Adipocyte (in vitro differentiated cells): ENCODE results near the gene FAM50A.

Source experiments
- DNase-seq: peaks from one replicate; pipeline ENCODE4 v3.0.0-alpha.2; 2015; ENCODE audit warnings: low read depth
- H3K27me3 ChIP-seq: replicated peaks from 2 replicates; pipeline ENCODE4 v1.7.0; 2013; ENCODE audit warnings: mild to moderate bottlenecking, low read length, moderate library complexity; ENCODE audit not compliant: control insufficient read depth, insufficient read depth
- H3K36me3 ChIP-seq: 2 replicates; pipeline ENCODE4 v1.7.0; 2013; ENCODE audit warnings: low read length, mild to moderate bottlenecking, moderate library complexity; ENCODE audit not compliant: control insufficient read depth, insufficient read depth, severe bottlenecking
- H3K4me1 ChIP-seq: 2 replicates; pipeline ENCODE4 v1.7.0; 2013; ENCODE audit warnings: mild to moderate bottlenecking, low read length, moderate library complexity; ENCODE audit not compliant: control insufficient read depth, insufficient read depth
- H3K4me3 ChIP-seq: 2 replicates; pipeline ENCODE4 v1.7.0; 2013; ENCODE audit warnings: mild to moderate bottlenecking, low read length, moderate library complexity
- H3K9ac ChIP-seq: 2 replicates; pipeline ENCODE4 v1.7.0; 2013; ENCODE audit warnings: mild to moderate bottlenecking, low read length, moderate library complexity
- H3K9me3 ChIP-seq: 2 replicates; pipeline ENCODE4 v1.7.0; 2013; ENCODE audit warnings: mild to moderate bottlenecking, low read length, moderate library complexity; ENCODE audit not compliant: control insufficient read depth

The FAM50A gene

GRCh38 chrX:154470434-154470833, 26.5 kb downstream of the FAM50A start:
- no peak overlapping the region for H3K9ac ChIP-seq
- peaks cover 53% of the 10 kb centered on the region for H3K36me3 ChIP-seq
- H3K4me1 ChIP-seq = no peaks in the 10 kb centered on the region
- peaks cover 4% of the 10 kb centered on the region for H3K27me3 ChIP-seq
- DNase-seq = no peak
- no peaks in the 10 kb centered on the region for H3K9me3 ChIP-seq
- H3K4me3 ChIP-seq = no peak overlapping the region

- Histone ChIP-seq H3K9ac (no peak overlapping the region), H3K4me3 (no peak overlapping the region), H3K36me3 (peaks cover 48% of the 10 kb centered on the region), H3K4me1 (no peaks in the 10 kb centered on the region), H3K9me3 (no peaks in the 10 kb centered on the region), H3K27me3 (peaks cover 4% of the 10 kb centered on the region)
- no peak for DNase-seq
Observed at GRCh38 chrX:154470914-154471568, 27.1 kb downstream of the FAM50A start.

GRCh38 chrX:154471839-154472684, 28.1 kb downstream of the FAM50A start:
- Histone ChIP-seq H3K4me3 (no peak overlapping the region), H3K36me3 (peaks cover 39% of the 10 kb centered on the region), H3K4me1 (no peaks in the 10 kb centered on the region), H3K27me3 (peaks cover 4% of the 10 kb centered on the region), H3K9ac (no peak overlapping the region), H3K9me3 (no peaks in the 10 kb centered on the region)
- no peak for DNase-seq

GRCh38 chrX:154472685-154473632, 29.0 kb downstream of the FAM50A start:
- Histone ChIP-seq H3K4me3 (no peak overlapping the region), H3K9me3 (no peaks in the 10 kb centered on the region), H3K9ac (no peak overlapping the region), H3K4me1 (peaks cover 3% of the 10 kb centered on the region), H3K36me3 (peaks cover 39% of the 10 kb centered on the region), H3K27me3 (peaks cover 4% of the 10 kb centered on the region)
- DNase-seq = no peak

- no peak for DNase-seq
- no peak overlapping the region for H3K4me3 ChIP-seq
- no peaks in the 10 kb centered on the region for H3K9me3 ChIP-seq
- H3K36me3 ChIP-seq = peaks cover 33% of the 10 kb centered on the region
- peaks cover 6% of the 10 kb centered on the region for H3K4me1 ChIP-seq
- H3K27me3 ChIP-seq = peaks cover 4% of the 10 kb centered on the region
- H3K9ac ChIP-seq = no peak overlapping the region
Observed at GRCh38 chrX:154473683-154474082, 29.7 kb downstream of the FAM50A start.

GRCh38 chrX:154476821-154477220, 32.9 kb downstream of the FAM50A start:
- H3K27me3 ChIP-seq = peaks cover 4% of the 10 kb centered on the region
- no peak for DNase-seq
- peaks cover 9% of the 10 kb centered on the region for H3K4me1 ChIP-seq
- H3K9ac ChIP-seq = no peak overlapping the region
- no peaks in the 10 kb centered on the region for H3K9me3 ChIP-seq
- peaks cover 2% of the 10 kb centered on the region for H3K36me3 ChIP-seq
- H3K4me3 ChIP-seq = no peak overlapping the region

- no peaks in the 10 kb centered on the region for H3K36me3 ChIP-seq
- H3K27me3 ChIP-seq = peaks cover 4% of the 10 kb centered on the region
- peak overlapping the region; percentile 81 for H3K9ac ChIP-seq
- no peak for DNase-seq
- H3K4me3 ChIP-seq = peak overlapping the region; percentile 77
- no peaks in the 10 kb centered on the region for H3K9me3 ChIP-seq
- peaks cover 9% of the 10 kb centered on the region for H3K4me1 ChIP-seq
Observed at GRCh38 chrX:154477891-154478477, 34.0 kb downstream of the FAM50A start.

- peak; percentile 93 for DNase-seq
- H3K27me3 ChIP-seq = no peaks in the 10 kb centered on the region
- H3K4me3 ChIP-seq = peak within 1 kb of the TSS; percentile 77
- peaks cover 9% of the 10 kb centered on the region for H3K4me1 ChIP-seq
- peak within 1 kb of the TSS; percentile 81 for H3K9ac ChIP-seq
- H3K9me3 ChIP-seq = no peaks in the 10 kb centered on the region
- no peaks in the 10 kb centered on the region for H3K36me3 ChIP-seq
Observed at GRCh38 chrX:154478728-154479622, 35.0 kb downstream of the FAM50A start, which contains the start of gene LAGE3. LAGE3 (minus strand) TSS chrX:154479281; CDS start chrX:154478915, 366 bp downstream.

GRCh38 chrX:154481195-154481594, 37.3 kb downstream of the FAM50A start:
- Histone ChIP-seq H3K4me3 (no peak overlapping the region), H3K27me3 (no peaks in the 10 kb centered on the region), H3K4me1 (peaks cover 13% of the 10 kb centered on the region), H3K9ac (no peak overlapping the region), H3K9me3 (no peaks in the 10 kb centered on the region), H3K36me3 (peaks cover 5% of the 10 kb centered on the region)
- DNase-seq = no peak
